Measurements from ENCODE around the gene HPD.
"Not testable (repeated sequence)": the region's sequence is repeated elsewhere in the genome, so short reads cannot be mapped to it uniquely, and the experiment has no call there.

GRCh38 chr12:121852392-121852791 lies 6.3 kb downstream of the HPD start:
- TF ChIP-seq, protein P1, sequence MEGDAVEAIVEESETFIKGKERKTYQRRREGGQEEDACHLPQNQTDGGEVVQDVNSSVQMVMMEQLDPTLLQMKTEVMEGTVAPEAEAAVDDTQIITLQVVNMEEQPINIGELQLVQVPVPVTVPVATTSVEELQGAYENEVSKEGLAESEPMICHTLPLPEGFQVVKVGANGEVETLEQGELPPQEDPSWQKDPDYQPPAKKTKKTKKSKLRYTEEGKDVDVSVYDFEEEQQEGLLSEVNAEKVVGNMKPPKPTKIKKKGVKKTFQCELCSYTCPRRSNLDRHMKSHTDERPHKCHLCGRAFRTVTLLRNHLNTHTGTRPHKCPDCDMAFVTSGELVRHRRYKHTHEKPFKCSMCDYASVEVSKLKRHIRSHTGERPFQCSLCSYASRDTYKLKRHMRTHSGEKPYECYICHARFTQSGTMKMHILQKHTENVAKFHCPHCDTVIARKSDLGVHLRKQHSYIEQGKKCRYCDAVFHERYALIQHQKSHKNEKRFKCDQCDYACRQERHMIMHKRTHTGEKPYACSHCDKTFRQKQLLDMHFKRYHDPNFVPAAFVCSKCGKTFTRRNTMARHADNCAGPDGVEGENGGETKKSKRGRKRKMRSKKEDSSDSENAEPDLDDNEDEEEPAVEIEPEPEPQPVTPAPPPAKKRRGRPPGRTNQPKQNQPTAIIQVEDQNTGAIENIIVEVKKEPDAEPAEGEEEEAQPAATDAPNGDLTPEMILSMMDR (conservative IDR thresholded peaks at IDR 0.05 in 1 of 2, IDR thresholded peaks at IDR 0.05 in 1 of 2; ENCODE audit: low read depth in 1 of 2, low read length in 2 of 2), result not testable (repeated sequence)
- TF ChIP-seq EZH2 (IDR thresholded peaks at IDR 0.05; ENCODE audit: low read length, missing control alignments), result not testable (repeated sequence)

Measured in fibroblast of lung (primary cell).